K562 (cell line): ENCODE results near the gene TRDMT1. TPM values are rescaled to one million over a fixed set of nuclear protein-coding genes. Genes with fewer than 3 reads are reported as not detected.
A peak's percentile ranks its signal among the peaks of the same experiment; 100 is the strongest.

Experiments
- ARID3B ChIP-seq: fragments of 250-450 bp; sonication (Bioruptor Pico); IDR thresholded peaks from 2 replicates; pipeline ENCODE4 v1.4.0; 2020; ENCODE audit warnings: borderline replicate concordance
- ATF2 ChIP-seq: sonication (generic); formaldehyde crosslinking; IDR thresholded peaks from 2 replicates; pipeline ENCODE4 v1.8.1; 2022; ENCODE audit warnings: missing genetic modification reagents
- CBX8 ChIP-seq: fragments of 200-600 bp; sonication (generic); IDR thresholded peaks from 2 replicates; pipeline ENCODE4 v1.6.1; 2012; ENCODE audit warnings: borderline replicate concordance, mixed run types, low read depth, mild to moderate bottlenecking, moderate library complexity, mixed read lengths, low read length, control low read depth, inconsistent platforms; ENCODE audit not compliant: poor library complexity, severe bottlenecking; ENCODE audit errors: extremely low read depth
- CCAR2 ChIP-seq: fragments of 200-400 bp; formaldehyde crosslinking; IDR thresholded peaks from 2 replicates; pipeline ENCODE4 v1.6.1; 2017; ENCODE audit warnings: mild to moderate bottlenecking, low read depth, low read length
- EGR1 ChIP-seq: fragments of 450-650 bp; conservative IDR thresholded peaks from 2 replicates; pipeline ENCODE4 v1.6.1; 2017; ENCODE audit warnings: mild to moderate bottlenecking
- ILK ChIP-seq: fragments of 450-650 bp; IDR thresholded peaks from 2 replicates; pipeline ENCODE4 v1.6.1; 2016; ENCODE audit warnings: missing genetic modification characterization, low read depth, mild to moderate bottlenecking, missing compliant biosample characterization, moderate library complexity, borderline replicate concordance
- MGA ChIP-seq: fragments of 450-650 bp; IDR thresholded peaks from 2 replicates; pipeline ENCODE4 v1.6.1; 2016; ENCODE audit warnings: mild to moderate bottlenecking, moderate library complexity
- MIER1 ChIP-seq: fragments of 450-650 bp; IDR thresholded peaks from 2 replicates; pipeline ENCODE4 v1.6.1; 2016; ENCODE audit warnings: antibody characterized with exemption, mild to moderate bottlenecking, low read depth
- NR4A1 ChIP-seq, 2 experiments: fragments of 250-450 bp in 1 of 2; fragments of 450-650 bp in 1 of 2; sonication (Bioruptor Pico) in 1 of 2; IDR thresholded peaks; 2 replicates each; pipeline versions ENCODE4 v1.4.0 to v1.6.1; 2016 to 2020; ENCODE audit warnings: mild to moderate bottlenecking in 2 of 2, missing compliant biosample characterization in 1 of 2, missing genetic modification characterization in 1 of 2, moderate library complexity in 1 of 2
- PRPF4 ChIP-seq: fragments of 200-400 bp; formaldehyde crosslinking; IDR thresholded peaks from one replicate; pipeline ENCODE4 v1.6.1; 2017; ENCODE audit warnings: low read length, low read depth, mild to moderate bottlenecking; ENCODE audit not compliant: insufficient read depth, poor library complexity, severe bottlenecking
- TGIF2 ChIP-seq: sonication (generic); formaldehyde crosslinking; IDR thresholded peaks from 2 replicates; pipeline ENCODE4 v1.8.1; 2022; ENCODE audit warnings: mild to moderate bottlenecking, missing genetic modification reagents, moderate library complexity
- ZKSCAN3 ChIP-seq: fragments of 250-450 bp; sonication (Bioruptor Pico); IDR thresholded peaks from 2 replicates; pipeline ENCODE4 v1.4.0; 2020
- ZNF232 ChIP-seq: sonication (generic); formaldehyde crosslinking; IDR thresholded peaks from 2 replicates; pipeline ENCODE4 v1.8.0; 2022; ENCODE audit warnings: mild to moderate bottlenecking, missing genetic modification reagents
- polyA plus RNA-seq, 8 experiments: library from polyadenylated mRNA; depleted of rRNA in 4 of 8; stranded (reverse) in 5 of 8; unstranded in 3 of 8; fragments of >200 nt; fragmentation: Nextera tagmentation in 2 of 8; fragmentation: Illumina TruSeq in 1 of 8; extraction: Ambion mirVana in 2 of 8; extraction: Trizol in 1 of 8; gene quantifications; 2 replicates each; pipeline versions ENCODE4 v1.2.1 to v1.2.3, GENCODE V29; 2011 to 2014; ENCODE audit warnings: inconsistent platforms in 1 of 8, missing spikeins in 1 of 8
- total RNA-seq, 7 experiments: library from RNA; depleted of rRNA in 6 of 7; stranded (reverse); fragments of >200 nt in 6 of 7; fragmentation: Illumina TruSeq in 2 of 7; extraction: Trizol in 2 of 7; gene quantifications; 2 replicates each; pipeline versions ENCODE4 v1.2.1 to v1.2.3, GENCODE V29; 2011 to 2021; ENCODE audit warnings: low replicate concordance in 1 of 7

Gene TRDMT1
- total and polyA plus RNA-seq, 9 of the 15 experiments (the other 6 are each of a cell fraction or from before 2014, with no cell fraction given) = 5.4 to 12.6 (median 9.3) TPM

- TF ChIP-seq PRPF4 = no peak
- TF ChIP-seq NR4A1 (CRISPR knock-in tag; IDR thresholded peaks at IDR 0.05) = no peak
- TF ChIP-seq NR4A1 (tag; IDR thresholded peaks at IDR 0.05) = 0 out of 2 replicates have a peak, but pooled peaks have one; percentile 39
- TF ChIP-seq ZKSCAN3 (CRISPR knock-in tag) = no peak
- no peak for TF ChIP-seq TGIF2
- TF ChIP-seq ATF2 (CRISPR knock-in tag) = no peak
- TF ChIP-seq ILK (tag) = no peak
- no peak for TF ChIP-seq MGA
- TF ChIP-seq CCAR2 = no peak
- no peak for TF ChIP-seq MIER1
- TF ChIP-seq EGR1 = no peak
- no peak for TF ChIP-seq ARID3B
- no peak for TF ChIP-seq ZNF232 (CRISPR knock-in tag)
- TF ChIP-seq CBX8 = no peak
These were observed 283 bp upstream of the TRDMT1 start (continued) for GRCh38 chr10:17201794-17202116.
